ENCODE results near the gene NUP98.
"Not testable (repeated sequence)": the region's sequence is repeated elsewhere in the genome, so short reads cannot be mapped to it uniquely, and the experiment has no call there.

GRCh38 chr11:3648843-3649242 lies 148.5 kb downstream of the NUP98 start:
- TF ChIP-seq ARNT (IDR thresholded peaks at IDR 0.05); FOXK2 (IDR thresholded peaks at IDR 0.05); BHLHE40 (IDR thresholded peaks at IDR 0.05; ENCODE audit: borderline replicate concordance); ZNF384 (IDR thresholded peaks at IDR 0.05); SP1 (IDR thresholded peaks at IDR 0.05); SUZ12 (IDR thresholded peaks at IDR 0.05); FOXM1 (IDR thresholded peaks at IDR 0.05; ENCODE audit: borderline replicate concordance); ELF4 (IDR thresholded peaks at IDR 0.05); TARDBP (IDR thresholded peaks at IDR 0.05); L3MBTL2 (conservative IDR thresholded peaks at IDR 0.05): not testable (repeated sequence)

Data from HEK293T (cell line).